Muscle layer of colon (tissue), 2 donors: Measurements from ENCODE around the gene POMT1.

Experiments
- H3K27ac ChIP-seq: one replicate; pipeline ENCODE4 v1.7.0; 2013; ENCODE audit warnings: low read depth, mild to moderate bottlenecking, low read length, moderate library complexity
- H3K27me3 ChIP-seq, 2 donors: one replicate each; pipeline ENCODE4 v1.7.0; 2013; ENCODE audit warnings: low read length in 2 of 2, mild to moderate bottlenecking in 2 of 2; ENCODE audit not compliant: insufficient read depth in 2 of 2, control insufficient read depth in 1 of 2
- H3K36me3 ChIP-seq: one replicate; pipeline ENCODE4 v1.7.0; 2013; ENCODE audit warnings: mild to moderate bottlenecking, low read length; ENCODE audit not compliant: insufficient read depth
- H3K4me1 ChIP-seq: one replicate; pipeline ENCODE4 v1.7.0; 2013; ENCODE audit warnings: mild to moderate bottlenecking, low read length; ENCODE audit not compliant: insufficient read depth
- H3K4me3 ChIP-seq, 2 donors: one replicate each; pipeline ENCODE4 v1.7.0; 2013; ENCODE audit warnings: low read length in 2 of 2, low read depth in 1 of 2, mild to moderate bottlenecking in 1 of 2, moderate library complexity in 1 of 2
- H3K9ac ChIP-seq: one replicate; pipeline ENCODE4 v1.7.0; 2013; ENCODE audit warnings: low read length
- H3K9me3 ChIP-seq: one replicate; pipeline ENCODE4 v1.7.0; 2013; ENCODE audit warnings: mild to moderate bottlenecking, low read length
- donor health status: abdominal sarcoma.
- donor health status: Adenocarcinoma of cecum.

POMT1 gene

DNA sequence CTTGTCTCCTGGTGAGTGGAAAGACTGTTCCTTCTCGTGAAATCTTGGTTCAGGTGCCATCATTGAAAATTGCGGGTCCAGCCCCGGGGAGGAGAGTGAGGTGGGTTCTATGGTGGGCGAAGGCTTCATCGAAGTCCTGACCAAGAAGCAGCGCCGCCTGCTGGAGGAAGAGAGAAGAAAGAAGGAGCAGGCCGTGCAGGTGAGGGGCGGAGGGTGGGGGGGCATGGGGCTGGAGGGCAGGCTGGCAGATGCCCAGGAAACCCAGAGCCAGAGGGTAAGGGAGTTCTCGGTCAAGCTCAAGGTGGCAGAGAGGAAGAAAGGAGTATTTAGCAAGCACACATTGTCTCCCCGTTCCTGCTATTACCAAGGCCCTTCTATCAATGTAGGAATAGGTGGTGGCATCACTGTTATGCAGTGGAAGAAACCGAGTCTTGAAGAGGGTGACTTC is 24.3 kb upstream of the POMT1 start:
- Histone ChIP-seq H3K4me1 (peaks cover 18% of the 10 kb centered on the region), H3K4me3 (no peak overlapping the region), H3K36me3 (peaks cover 93% of the 10 kb centered on the region)

DNA sequence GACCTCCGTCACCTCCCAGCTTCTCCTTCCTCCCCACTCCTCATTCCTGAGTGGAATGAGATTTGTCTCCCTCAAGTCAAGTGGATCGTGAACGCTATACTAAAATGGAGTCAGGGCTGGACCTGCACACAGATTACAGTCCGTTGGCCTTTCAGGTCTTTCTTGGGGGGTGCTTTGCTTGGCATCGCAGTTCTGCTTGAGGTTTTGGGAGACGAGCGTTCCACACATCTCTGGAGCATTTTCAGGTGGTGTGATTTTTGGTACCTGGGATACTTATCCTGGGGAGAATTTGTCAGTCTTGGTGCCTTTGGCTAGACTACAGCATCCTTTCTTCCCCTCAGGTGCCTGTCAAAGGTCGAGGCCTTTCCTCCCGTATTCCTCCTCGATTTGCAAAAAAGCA is 23.8 kb upstream of the POMT1 start:
- Histone ChIP-seq H3K9ac (no peak overlapping the region), H3K4me1 (peaks cover 23% of the 10 kb centered on the region), H3K4me3 (no peak overlapping the region), H3K27ac (no peak overlapping the region), H3K9me3 (no peaks in the 10 kb centered on the region), H3K36me3 (peaks cover 93% of the 10 kb centered on the region), H3K27me3 (no peaks in the 10 kb centered on the region)

More for the DNA sequence above, 24.3 kb upstream of the POMT1 start:
- H3K27me3 ChIP-seq = no peaks in the 10 kb centered on the region
- no peak overlapping the region for H3K9ac ChIP-seq
- H3K9me3 ChIP-seq = no peaks in the 10 kb centered on the region
- H3K27ac ChIP-seq = no peak overlapping the region

DNA sequence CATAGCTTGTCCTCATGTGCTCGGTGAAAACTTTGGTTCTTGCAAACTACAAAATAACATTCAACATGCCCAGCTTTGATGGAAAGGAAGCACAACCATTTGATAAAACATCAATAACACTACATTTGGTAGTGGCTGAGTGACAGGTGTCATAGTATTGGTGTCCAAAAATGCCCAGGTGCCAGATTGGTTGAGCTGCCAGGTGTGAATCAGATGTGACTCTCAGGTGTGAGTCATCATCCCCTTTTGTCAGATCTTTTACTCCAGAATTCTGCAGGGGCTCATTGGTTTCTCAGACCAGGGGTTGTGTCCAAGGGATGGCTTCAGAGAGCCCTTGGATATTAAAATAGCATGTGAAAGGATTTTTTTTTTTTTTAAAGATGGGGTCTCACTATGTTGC is 22.5 kb upstream of the POMT1 start:
- H3K27ac ChIP-seq = no peak overlapping the region
- no peak overlapping the region for H3K9ac ChIP-seq
- peaks cover 27% of the 10 kb centered on the region for H3K4me1 ChIP-seq
- no peaks in the 10 kb centered on the region for H3K27me3 ChIP-seq
- no peaks in the 10 kb centered on the region for H3K9me3 ChIP-seq
- no peak overlapping the region for H3K4me3 ChIP-seq
- H3K36me3 ChIP-seq = peaks cover 93% of the 10 kb centered on the region

DNA sequence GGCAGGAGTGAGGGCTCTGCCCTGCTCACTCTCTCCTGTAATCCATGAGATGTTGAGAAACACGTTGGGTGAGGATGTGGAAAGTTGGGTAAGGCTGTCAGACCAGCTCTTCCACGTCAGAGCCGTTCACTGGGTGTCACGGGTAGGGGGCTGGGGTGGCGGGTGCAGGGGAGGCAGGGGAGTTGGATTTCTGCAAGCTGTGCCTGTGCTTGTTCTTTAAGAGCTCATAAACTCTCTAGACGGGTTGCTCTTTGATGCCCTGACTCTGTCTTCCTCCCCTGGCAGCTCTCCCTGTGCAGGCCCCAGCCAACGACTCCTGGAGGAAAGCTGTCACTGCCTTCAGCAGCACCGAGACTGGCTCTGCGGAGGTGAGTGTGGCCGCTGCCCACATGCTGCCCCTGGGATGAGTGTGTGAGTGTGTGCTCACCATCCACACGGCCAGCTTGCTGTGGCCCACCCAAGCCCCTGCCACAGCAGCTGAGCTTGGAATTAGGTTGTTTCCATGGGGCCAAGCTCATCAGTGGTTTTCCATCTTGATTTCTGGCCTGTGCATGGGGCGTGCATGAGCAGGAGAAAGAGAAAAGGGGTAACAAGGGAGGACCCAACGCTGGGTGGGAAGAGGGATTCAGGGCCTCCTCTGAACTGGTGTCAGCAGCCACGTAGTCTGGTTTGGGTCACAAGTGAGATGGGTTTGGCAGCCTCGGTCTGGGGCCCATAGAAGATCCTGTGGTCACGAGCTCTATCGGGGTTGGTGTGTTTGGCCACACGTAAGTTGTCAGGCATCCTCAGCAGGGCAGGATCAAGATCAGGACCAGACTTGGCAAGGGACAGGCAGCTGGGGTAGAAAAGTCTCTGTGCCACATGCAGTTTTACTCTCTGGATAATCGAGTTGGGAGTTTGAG is 21.0 kb upstream of the POMT1 start:
- Histone ChIP-seq H3K4me3 (no peak overlapping the region), H3K36me3 (peaks cover 93% of the 10 kb centered on the region), H3K9ac (no peak overlapping the region), H3K9me3 (no peaks in the 10 kb centered on the region), H3K27ac (peak overlapping the region; percentile 62), H3K27me3 (no peaks in the 10 kb centered on the region), H3K4me1 (peaks cover 27% of the 10 kb centered on the region)

DNA sequence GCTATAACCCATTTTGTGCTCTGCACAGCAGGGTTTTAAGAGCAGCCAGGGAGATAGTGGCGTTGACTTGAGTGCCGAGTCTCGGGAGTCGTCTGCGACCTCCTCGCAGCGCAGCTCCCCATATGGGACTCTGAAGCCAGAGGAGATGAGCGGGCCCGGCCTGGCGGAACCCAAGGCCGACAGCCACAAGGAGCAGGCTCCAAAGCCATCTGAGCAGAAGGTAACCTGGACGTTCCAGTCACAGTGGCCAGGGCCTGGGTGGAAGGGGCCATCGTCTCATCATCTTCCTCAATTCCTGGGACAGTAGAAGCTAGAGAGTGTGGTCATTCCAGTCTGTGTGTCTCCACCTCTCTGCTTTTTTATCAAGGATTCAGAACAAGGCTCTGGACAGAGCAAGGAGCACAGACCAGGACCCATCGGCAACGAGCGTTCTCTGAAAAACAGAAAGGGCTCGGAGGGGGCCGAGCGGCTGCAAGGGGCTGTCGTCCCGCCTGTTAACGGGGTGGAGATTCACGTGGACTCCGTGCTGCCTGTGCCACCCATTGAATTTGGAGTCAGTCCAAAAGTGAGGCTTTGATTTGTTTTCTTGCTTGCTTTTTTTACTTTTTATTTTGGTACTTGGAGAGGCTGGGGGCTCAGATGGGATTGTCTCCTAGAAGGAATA is 20.2 kb upstream of the POMT1 start:
- no peak overlapping the region for H3K4me3 ChIP-seq
- no peaks in the 10 kb centered on the region for H3K27me3 ChIP-seq
- H3K9me3 ChIP-seq = no peaks in the 10 kb centered on the region
- H3K9ac ChIP-seq = no peak overlapping the region
- peaks cover 93% of the 10 kb centered on the region for H3K36me3 ChIP-seq
- peaks cover 27% of the 10 kb centered on the region for H3K4me1 ChIP-seq
- peak overlapping the region; percentile 62 for H3K27ac ChIP-seq

DNA sequence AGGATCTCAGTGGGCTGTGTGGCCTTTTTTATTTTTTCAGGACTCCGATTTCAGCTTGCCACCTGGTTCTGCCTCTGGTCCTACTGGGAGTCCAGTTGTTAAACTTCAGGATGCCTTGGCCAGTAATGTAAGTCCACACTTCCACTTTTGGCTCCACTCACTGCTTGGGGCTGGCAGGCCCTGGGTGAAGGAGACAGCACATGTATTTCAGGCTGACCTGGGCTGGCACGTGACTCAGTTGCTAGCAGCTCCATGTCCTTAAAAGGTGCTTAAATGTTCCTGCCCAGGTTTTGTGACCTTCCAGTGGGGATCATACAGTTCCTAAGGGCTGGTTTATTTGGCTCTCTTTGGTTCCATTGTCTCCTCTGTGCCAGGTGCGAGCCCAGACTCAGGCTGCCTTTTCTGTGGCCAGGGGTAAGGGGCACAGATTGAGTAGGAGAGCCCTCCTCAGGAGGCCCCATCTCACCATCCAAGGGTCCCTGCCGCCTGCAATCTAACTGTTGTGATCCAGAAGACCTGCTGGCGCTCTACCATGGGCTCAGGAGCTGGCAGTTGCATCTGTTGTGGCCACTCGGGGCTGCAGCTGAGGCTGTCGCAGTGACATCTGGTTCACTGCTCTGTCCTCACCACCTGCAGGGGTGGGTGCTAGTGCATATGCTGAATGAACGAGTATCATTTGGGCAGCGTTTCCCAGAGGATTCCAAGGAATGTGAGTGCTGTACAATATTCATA is 19.2 kb upstream of the POMT1 start:
- H3K9me3 ChIP-seq = no peaks in the 10 kb centered on the region
- no peak overlapping the region for H3K4me3 ChIP-seq
- H3K27ac ChIP-seq = peak overlapping the region; percentile 62
- H3K36me3 ChIP-seq = peaks cover 93% of the 10 kb centered on the region
- H3K9ac ChIP-seq = no peak overlapping the region
- peaks cover 27% of the 10 kb centered on the region for H3K4me1 ChIP-seq
- no peaks in the 10 kb centered on the region for H3K27me3 ChIP-seq

DNA sequence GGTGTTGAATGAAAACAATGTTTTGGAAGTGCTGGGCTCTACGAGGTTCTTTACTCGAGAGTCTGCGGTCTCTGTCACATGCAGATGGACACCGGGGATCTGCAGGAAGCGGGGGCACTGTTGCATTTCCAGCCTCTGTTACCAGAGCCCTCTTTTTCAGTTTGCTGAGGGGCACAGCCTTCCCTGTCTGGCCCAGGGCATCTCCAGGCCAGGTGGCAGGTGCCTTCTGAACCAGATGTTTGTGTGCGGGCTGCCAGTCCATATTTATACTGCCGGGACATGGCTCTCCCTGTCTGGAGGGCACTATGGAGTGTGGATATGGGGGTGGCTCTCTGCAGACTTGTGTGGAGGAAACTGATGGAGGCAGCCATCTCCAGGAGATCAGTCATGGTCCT is 18.7 kb upstream of the POMT1 start:
- Histone ChIP-seq H3K4me1 (peaks cover 27% of the 10 kb centered on the region), H3K9ac (peak overlapping the region; percentile 14), H3K4me3 (no peak overlapping the region), H3K36me3 (peaks cover 94% of the 10 kb centered on the region), H3K27ac (peak overlapping the region; percentile 1), H3K9me3 (no peaks in the 10 kb centered on the region), H3K27me3 (no peaks in the 10 kb centered on the region)

DNA sequence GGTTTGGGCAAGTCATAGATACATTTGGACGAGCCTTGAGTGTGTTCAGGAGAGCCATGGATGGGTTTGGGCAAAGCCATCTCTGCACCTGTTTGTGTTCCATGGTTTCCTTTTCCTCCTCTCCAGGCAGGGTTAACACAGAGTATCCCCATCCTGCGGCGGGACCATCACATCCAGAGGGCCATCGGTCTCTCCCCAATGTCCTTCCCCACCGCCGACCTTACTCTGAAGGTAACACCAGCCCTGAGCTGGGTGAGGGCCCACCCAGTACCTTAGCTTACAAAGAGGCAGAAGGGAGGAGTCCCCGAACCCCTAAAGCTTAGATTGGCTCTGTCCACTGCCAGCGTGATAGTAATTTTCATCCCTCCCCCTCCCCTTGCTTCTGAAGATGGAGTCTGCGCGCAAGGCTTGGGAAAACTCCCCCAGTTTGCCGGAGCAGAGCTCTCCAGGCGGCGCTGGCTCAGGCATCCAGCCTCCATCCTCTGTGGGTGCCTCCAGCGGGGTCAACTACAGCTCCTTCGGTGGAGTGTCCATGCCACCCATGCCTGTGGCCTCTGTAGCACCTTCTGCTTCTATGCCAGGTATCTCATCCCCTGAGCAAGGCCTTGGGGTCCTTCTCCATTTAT is 18.0 kb upstream of the POMT1 start:
- Histone ChIP-seq H3K9ac (no peak overlapping the region), H3K4me3 (no peak overlapping the region), H3K4me1 (peaks cover 27% of the 10 kb centered on the region), H3K9me3 (no peaks in the 10 kb centered on the region), H3K27me3 (no peaks in the 10 kb centered on the region), H3K36me3 (peaks cover 93% of the 10 kb centered on the region), H3K27ac (peak overlapping the region; percentile 1)

DNA sequence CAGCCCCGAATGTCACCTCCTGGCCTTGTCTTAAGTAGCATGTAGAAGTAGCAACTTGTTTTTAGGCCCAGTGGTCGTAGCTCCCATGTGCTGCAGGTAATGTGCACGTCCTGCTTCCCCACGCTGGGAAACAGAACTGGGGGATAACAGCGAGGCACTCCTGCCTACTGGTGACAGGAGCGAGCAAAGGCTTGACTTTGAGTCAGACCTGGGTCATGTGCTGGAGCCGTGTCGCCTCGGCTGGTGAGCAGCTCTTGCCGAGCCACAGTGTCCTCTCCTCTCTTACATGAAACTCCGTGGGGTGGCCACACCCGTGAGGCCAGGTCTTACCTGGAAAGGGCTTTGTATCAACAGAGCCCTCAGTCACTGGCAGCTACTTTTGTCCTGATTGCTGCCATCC is 17.5 kb upstream of the POMT1 start:
- Histone ChIP-seq H3K4me1 (peaks cover 27% of the 10 kb centered on the region), H3K27ac (no peak overlapping the region), H3K4me3 (no peak overlapping the region), H3K9ac (no peak overlapping the region), H3K9me3 (no peaks in the 10 kb centered on the region), H3K36me3 (peaks cover 95% of the 10 kb centered on the region), H3K27me3 (no peaks in the 10 kb centered on the region)

DNA sequence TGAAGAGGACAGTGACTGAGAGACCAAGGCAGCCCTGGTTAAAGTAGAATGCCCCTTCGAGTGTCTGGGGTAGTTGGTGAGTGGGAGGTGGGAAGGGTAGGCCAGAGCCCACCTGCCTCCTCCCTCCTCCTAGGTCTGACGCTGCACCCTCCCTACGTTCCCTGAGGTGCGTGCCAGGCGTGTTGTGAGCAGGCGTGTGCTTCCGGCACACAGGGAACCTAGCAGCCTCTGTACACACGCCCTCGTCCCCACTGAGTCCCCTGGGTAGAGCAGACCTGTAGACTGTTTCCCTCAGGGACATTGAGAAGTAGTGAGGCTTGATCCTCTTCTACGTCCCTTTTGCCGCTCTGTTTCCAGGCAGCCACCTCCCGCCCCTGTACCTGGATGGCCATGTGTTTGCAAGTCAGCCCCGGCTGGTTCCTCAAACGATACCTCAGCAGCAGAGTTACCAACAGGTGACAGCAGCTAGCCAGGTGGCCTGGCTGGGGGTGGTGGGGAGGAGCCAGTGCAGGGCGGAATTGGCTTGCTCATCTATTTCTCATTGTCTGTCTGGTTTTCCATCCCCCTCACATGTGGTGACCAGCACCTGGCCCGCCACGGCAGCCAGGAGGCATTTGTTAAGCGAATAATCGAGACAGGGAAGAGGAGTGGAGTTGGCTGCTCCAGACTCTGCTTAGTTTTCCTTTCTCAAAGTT is 16.8 kb upstream of the POMT1 start:
- Histone ChIP-seq H3K9me3 (no peaks in the 10 kb centered on the region), H3K9ac (no peak overlapping the region), H3K4me1 (peaks cover 27% of the 10 kb centered on the region), H3K4me3 (no peak overlapping the region), H3K27ac (no peak overlapping the region), H3K36me3 (peaks cover 95% of the 10 kb centered on the region), H3K27me3 (no peaks in the 10 kb centered on the region)
